CD4-positive, alpha-beta T cell treated with Interleukin-6 at 100 ng/mL for 8 hours (primary cell): ENCODE data around the gene TDRD12.

ENCODE experiments used
- DNase-seq: peaks from one replicate; pipeline ENCODE4 v3.0.0-alpha.2; 2020; ENCODE audit warnings: mixed read lengths, low spot score

TDRD12 gene

GRCh38 chr19:32869369-32869965, 149.9 kb downstream of the TDRD12 start, which contains the start of gene SLC7A9:
SLC7A9 (minus strand) TSS chr19:32869767; CDS start chr19:32868534, 1,233 bp downstream.
- no peak for DNase-seq

- DNase-seq, result no peak
Observed at GRCh38 chr19:32869966-32870573, 150.5 kb downstream of the TDRD12 start.

- DNase-seq, result no peak
Observed at GRCh38 chr19:32870981-32871451, 151.4 kb downstream of the TDRD12 start.

- DNase-seq, result no peak
Observed at GRCh38 chr19:32872391-32872790, 152.8 kb downstream of the TDRD12 start.

GRCh38 chr19:32873247-32873959, 153.8 kb downstream of the TDRD12 start:
- no peak for DNase-seq

GRCh38 chr19:32874605-32875004, 155.0 kb downstream of the TDRD12 start:
- DNase-seq, result no peak

GRCh38 chr19:32875428-32875827, 155.9 kb downstream of the TDRD12 start:
- no peak for DNase-seq

- no peak for DNase-seq
Observed at GRCh38 chr19:32876236-32876918, 156.8 kb downstream of the TDRD12 start.

- DNase-seq, result no peak
Observed at GRCh38 chr19:32876919-32877285, 157.3 kb downstream of the TDRD12 start.
